Activated naive CD4-positive, alpha-beta T cell treated with Interleukin-2 at 50 U/mL for 16 hours (primary cell): ENCODE data around the gene EVA1C.
"Not testable (repeated sequence)": the region's sequence is repeated elsewhere in the genome, so short reads cannot be mapped to it uniquely, and the experiment has no call there.

Experiments used
- DNase-seq: peaks from one replicate; pipeline ENCODE4 v3.0.0-alpha.2; 2020

Gene EVA1C

GRCh38 chr21:32412162-32413014 is at the start of gene EVA1C:
TSS of gene EVA1C (plus strand) at chr21:32412706. CDS start at chr21:32412854, 148 bp downstream.
- DNase-seq: peak; percentile 79

GRCh38 chr21:32364387-32364786 is 48.1 kb upstream of the EVA1C start:
- DNase-seq: no peak

- no peak for DNase-seq
Observed at GRCh38 chr21:32364796-32365195, 47.7 kb upstream of the EVA1C start.

GRCh38 chr21:32366191-32366590 is 46.3 kb upstream of the EVA1C start:
- no peak for DNase-seq

- DNase-seq: no peak
Observed at GRCh38 chr21:32367158-32367557, 45.3 kb upstream of the EVA1C start.

- no peak for DNase-seq
Observed at GRCh38 chr21:32368386-32368785, 44.1 kb upstream of the EVA1C start.

GRCh38 chr21:32368961-32369360 is 43.5 kb upstream of the EVA1C start:
- DNase-seq: not testable (repeated sequence)

- no peak for DNase-seq
Observed at GRCh38 chr21:32370998-32371766, 41.3 kb upstream of the EVA1C start.

GRCh38 chr21:32371913-32372314 is 40.6 kb upstream of the EVA1C start:
- no peak for DNase-seq

GRCh38 chr21:32372755-32373154 is 39.8 kb upstream of the EVA1C start:
- no peak for DNase-seq

GRCh38 chr21:32377506-32377905 is 35.0 kb upstream of the EVA1C start:
- no peak for DNase-seq

GRCh38 chr21:32377991-32378390 is 34.5 kb upstream of the EVA1C start:
- DNase-seq: no peak

GRCh38 chr21:32378956-32379355 is 33.5 kb upstream of the EVA1C start:
- DNase-seq: no peak

GRCh38 chr21:32380940-32381339 is 31.6 kb upstream of the EVA1C start:
- no peak for DNase-seq

GRCh38 chr21:32381571-32381970 is 30.9 kb upstream of the EVA1C start:
- no peak for DNase-seq

GRCh38 chr21:32382108-32382644 is 30.3 kb upstream of the EVA1C start:
- no peak for DNase-seq

- no peak for DNase-seq
Observed at GRCh38 chr21:32383812-32384211, 28.7 kb upstream of the EVA1C start.

GRCh38 chr21:32386195-32386870 is 26.2 kb upstream of the EVA1C start:
- no peak for DNase-seq

- DNase-seq: no peak
Observed at GRCh38 chr21:32387151-32387550, 25.4 kb upstream of the EVA1C start.

- no peak for DNase-seq
Observed at GRCh38 chr21:32388306-32388705, 24.2 kb upstream of the EVA1C start.

- DNase-seq: no peak
Observed at GRCh38 chr21:32389337-32390015, 23.0 kb upstream of the EVA1C start.

GRCh38 chr21:32390537-32391224 is 21.8 kb upstream of the EVA1C start:
- not testable (repeated sequence) for DNase-seq
